Tibial nerve (tissue), 4 donors: ENCODE measurements around the gene F10. TPM values are rescaled to one million over a fixed set of nuclear protein-coding genes. Genes with fewer than 3 reads are reported as not detected.

Experiments used
- DNase-seq, 2 donors: peaks; one replicate each; pipeline ENCODE4 v3.0.0-alpha.2; 2019; ENCODE audit warnings: low spot score in 2 of 2
- H3K27ac ChIP-seq, 4 donors: fragments of 200-600 bp; sonication (generic) in 3 of 4; one replicate each; pipeline ENCODE4 v1.5.1; 2017 to 2019; ENCODE audit warnings: mild to moderate bottlenecking in 1 of 4
- H3K27me3 ChIP-seq, 2 donors: fragments of 200-600 bp; sonication (generic) in 1 of 2; one replicate each; pipeline versions ENCODE4 v1.5.1 to v1.6.0; 2017 to 2019
- H3K36me3 ChIP-seq, 3 donors: fragments of 200-600 bp; sonication (generic); one replicate each; pipeline ENCODE4 v1.5.1; 2018 to 2019
- H3K4me1 ChIP-seq, 4 donors: fragments of 200-600 bp; sonication (generic) in 3 of 4; one replicate each; pipeline ENCODE4 v1.5.1; 2017 to 2019
- H3K4me3 ChIP-seq, 4 donors: fragments of 200-600 bp; sonication (generic) in 3 of 4; one replicate each; pipeline ENCODE4 v1.5.1; 2017 to 2019; ENCODE audit warnings: mild to moderate bottlenecking in 1 of 4, moderate library complexity in 1 of 4
- H3K9me3 ChIP-seq, 4 donors: fragments of 200-600 bp; sonication (generic) in 3 of 4; one replicate each; pipeline ENCODE4 v1.5.1; 2017 to 2019
- CTCF ChIP-seq, 5 experiments: fragments of 200-600 bp in 3 of 5; fragments of 450-650 bp in 2 of 5; sonication (generic) in 3 of 5; IDR thresholded peaks; one replicate each; pipeline ENCODE4 v1.5.1; 2016 to 2019; ENCODE audit warnings: antibody characterized with exemption in 5 of 5, mild to moderate bottlenecking in 3 of 5, moderate library complexity in 2 of 5
- EP300 ChIP-seq, 2 donors: sonication (generic); formaldehyde crosslinking; IDR thresholded peaks; one replicate each; pipeline ENCODE4 v1.6.1; 2017; ENCODE audit warnings: antibody characterized with exemption in 2 of 2, mild to moderate bottlenecking in 1 of 2
- POLR2A ChIP-seq, 2 donors: fragments of 450-650 bp; IDR thresholded peaks; one replicate each; pipeline ENCODE4 v1.6.1; 2017; ENCODE audit warnings: antibody characterized with exemption in 2 of 2, mild to moderate bottlenecking in 2 of 2, moderate library complexity in 2 of 2
- WGBS, 2 donors: methylation state at CpG; one replicate each; pipeline ENCODE4 v1.1.5; 2018; 5-methylcytosine and 5-hydroxymethylcytosine counted together
- total RNA-seq, 4 donors: library from RNA; depleted of rRNA; stranded (reverse); fragments of >200 nt; gene quantifications; one replicate each; pipeline ENCODE4 v1.1.0, GENCODE V29; 2016

F10 gene
- total RNA-seq, 4 donors from 2014 or later = 12.0 to 44.3 (median 17.3) TPM

DNA sequence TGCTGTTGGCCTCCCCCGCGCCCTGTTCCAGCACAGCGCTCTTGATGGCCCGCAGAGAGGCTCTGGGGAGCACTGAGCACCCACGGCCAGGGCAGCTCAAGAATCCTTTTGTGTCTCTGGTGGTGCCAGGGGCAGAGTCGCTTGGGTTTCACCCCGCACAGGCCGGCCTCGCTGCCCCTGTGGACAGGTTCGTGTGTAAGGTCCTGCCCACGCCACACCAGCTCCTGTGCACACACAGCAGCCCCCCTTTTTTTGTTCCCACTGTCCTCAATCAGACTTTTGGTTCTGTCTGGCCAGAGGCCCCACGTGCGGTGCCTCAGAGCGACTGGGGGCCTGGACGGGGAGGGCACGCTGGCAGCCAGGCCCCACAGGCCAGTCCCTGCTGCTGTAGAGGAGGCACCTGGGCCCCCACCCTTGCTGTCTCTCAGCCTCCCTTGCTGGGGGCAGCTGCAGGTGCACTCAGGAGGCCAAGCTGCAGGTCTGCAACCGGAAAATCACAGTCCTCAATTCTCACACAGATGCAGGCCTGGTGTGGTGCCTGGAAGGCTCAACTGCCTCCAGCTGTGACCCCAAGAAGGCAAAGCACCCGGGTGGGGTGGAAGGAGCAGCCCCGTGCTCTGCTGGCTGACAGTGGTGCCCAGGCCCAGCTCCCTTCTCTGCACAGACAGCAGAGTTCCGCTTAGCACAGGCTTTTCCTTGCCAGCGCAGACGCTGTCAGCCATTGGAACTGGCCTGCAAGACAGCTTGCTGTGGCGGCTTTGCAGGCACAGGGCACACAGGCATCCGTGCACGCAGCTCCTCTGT, 29.6 kb upstream of the F10 start:
- Histone ChIP-seq H3K27me3 (peaks cover 0 to 6% of the 10 kb centered on the region in 2 donors), H3K9me3 (no peaks in the 10 kb centered on the region), H3K4me1 (no peaks in the 10 kb centered on the region), H3K36me3 (peaks cover 0 to 25% (median 0%) of the 10 kb centered on the region in 3 donors), H3K4me3 (no peak overlapping the region), H3K27ac (no peak overlapping the region)
- WGBS, 2 donors = 85 to 88% methylated on average over 19 to 25 of the region's 25 CpGs
- DNase-seq = no peak
- TF ChIP-seq CTCF (IDR thresholded peaks at IDR 0.05) = no peak
- TF ChIP-seq EP300 (IDR thresholded peaks at IDR 0.05) = no peak
- no peak for TF ChIP-seq POLR2A (IDR thresholded peaks at IDR 0.05)

DNA sequence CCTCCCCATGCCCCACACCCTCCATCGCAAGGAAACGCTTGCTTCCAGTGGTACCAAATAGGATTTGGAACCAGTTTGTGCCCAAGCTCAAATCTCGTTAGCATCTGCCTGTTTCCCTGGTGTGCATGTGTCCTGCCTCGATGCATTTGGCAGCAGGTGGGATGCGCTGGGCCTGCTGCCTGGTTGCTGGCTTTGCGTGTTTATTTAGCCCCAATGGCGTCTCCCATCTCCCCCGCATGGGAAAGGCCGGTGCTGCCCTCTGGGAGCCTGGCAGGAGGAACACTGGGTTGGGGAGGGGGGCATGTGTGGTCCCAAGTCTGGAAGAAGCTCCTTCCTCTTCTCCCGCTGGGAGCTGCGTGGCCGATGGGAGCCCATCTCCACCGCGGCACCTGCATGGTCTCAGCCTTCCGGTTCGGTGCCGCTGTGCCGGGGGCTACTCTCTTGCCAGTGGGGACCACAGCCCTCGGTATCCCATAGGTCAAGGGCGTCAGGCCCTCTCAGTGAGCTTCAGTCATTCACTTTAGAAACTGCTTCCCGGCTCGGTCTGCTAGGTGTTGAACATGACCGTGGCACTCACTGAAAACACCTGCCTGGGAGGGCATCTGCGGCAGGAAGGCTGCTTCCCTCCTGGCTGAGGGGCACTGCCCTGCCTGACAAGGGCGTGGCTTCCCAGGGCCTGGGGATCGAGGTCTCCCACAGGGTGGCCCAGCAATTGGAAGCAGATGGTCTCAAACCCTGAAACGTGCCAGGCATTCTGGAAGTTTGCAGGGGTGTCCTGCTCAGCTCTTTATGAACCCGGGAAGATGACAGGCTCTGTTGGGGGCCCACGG, 28.8 kb upstream of the F10 start:
- H3K4me1 ChIP-seq = no peaks in the 10 kb centered on the region
- 77 to 90% methylated on average over 22 to 27 of the region's 29 CpGs for WGBS, 2 donors
- peaks cover 0 to 8% of the 10 kb centered on the region in 2 donors for H3K27me3 ChIP-seq
- H3K4me3 ChIP-seq = no peak overlapping the region
- H3K36me3 ChIP-seq = peaks cover 0 to 17% (median 0%) of the 10 kb centered on the region in 3 donors
- no peak for TF ChIP-seq POLR2A (IDR thresholded peaks at IDR 0.05)
- no peak for TF ChIP-seq CTCF (IDR thresholded peaks at IDR 0.05)
- no peak for TF ChIP-seq EP300 (IDR thresholded peaks at IDR 0.05)
- no peaks in the 10 kb centered on the region for H3K9me3 ChIP-seq
- no peak overlapping the region for H3K27ac ChIP-seq
- no peak for DNase-seq

DNA sequence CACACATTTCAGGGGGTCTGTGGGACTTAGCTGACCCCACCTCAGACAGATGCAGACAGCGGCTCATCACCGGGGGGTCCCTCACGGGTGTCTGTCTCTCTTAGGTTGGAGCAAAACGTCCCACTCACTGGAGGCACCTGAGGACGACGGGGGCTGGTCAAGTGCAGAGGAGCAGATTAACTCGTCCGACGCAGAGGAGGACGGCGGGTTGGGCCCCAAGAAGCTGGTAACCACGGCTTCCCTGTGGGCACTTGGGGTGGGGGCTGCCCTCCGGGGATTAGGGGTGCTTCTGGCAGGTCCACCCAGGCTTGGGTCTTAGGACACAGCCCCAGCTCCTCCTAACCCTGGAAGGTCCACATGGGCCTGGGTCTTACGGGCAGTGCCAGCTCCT, 28.2 kb upstream of the F10 start:
- no peak for DNase-seq
- H3K27me3 ChIP-seq = peaks cover 0 to 8% of the 10 kb centered on the region in 2 donors
- peaks cover 0 to 15% (median 0%) of the 10 kb centered on the region in 3 donors for H3K36me3 ChIP-seq
- no peak overlapping the region for H3K4me3 ChIP-seq
- H3K27ac ChIP-seq = no peak overlapping the region
- H3K9me3 ChIP-seq = no peaks in the 10 kb centered on the region
- no peak for TF ChIP-seq EP300 (IDR thresholded peaks at IDR 0.05)
- TF ChIP-seq POLR2A (IDR thresholded peaks at IDR 0.05) = no peak
- TF ChIP-seq CTCF (IDR thresholded peaks at IDR 0.05) = no peak
- 89% methylated on average over 13 to 14 of the region's 14 CpGs for WGBS, 2 donors
- no peaks in the 10 kb centered on the region for H3K4me1 ChIP-seq

- H3K4me3 ChIP-seq = no peak overlapping the region
- H3K4me1 ChIP-seq = no peaks in the 10 kb centered on the region
- DNase-seq = no peak
- no peak overlapping the region for H3K27ac ChIP-seq
- peaks cover 0 to 8% (median 0%) of the 10 kb centered on the region in 3 donors for H3K36me3 ChIP-seq
- TF ChIP-seq EP300 (IDR thresholded peaks at IDR 0.05) (no peak), CTCF (IDR thresholded peaks at IDR 0.05) (no peak), POLR2A (IDR thresholded peaks at IDR 0.05) (no peak)
- no peaks in the 10 kb centered on the region for H3K9me3 ChIP-seq
- H3K27me3 ChIP-seq = peaks cover 0 to 8% of the 10 kb centered on the region in 2 donors
- 90 to 91% methylated on average over 24 to 25 of the region's 25 CpGs for WGBS, 2 donors
Observed at GRCh38 chr13:113095146-113096051, 27.2 kb upstream of the F10 start.
